Measurements from ENCODE around the gene SLC3A2.
A peak's percentile ranks its signal among the peaks of the same experiment; 100 is the strongest.
"Not testable (repeated sequence)": the region's sequence is repeated elsewhere in the genome, so short reads cannot be mapped to it uniquely, and the experiment has no call there.

SLC3A2 gene

GRCh38 chr11:62852523-62853188, 28.0 kb upstream of the SLC3A2 start:
- peak in 1 of 3 experiments; percentile 50 for DNase-seq

- DNase-seq = no peak
Measured at GRCh38 chr11:62853279-62853965, 27.3 kb upstream of the SLC3A2 start.

- DNase-seq = no peak
Measured at GRCh38 chr11:62854013-62854824, 26.5 kb upstream of the SLC3A2 start.

- peak in 1 of 3 experiments; percentile 54 for DNase-seq
Measured at GRCh38 chr11:62854825-62855570, 25.7 kb upstream of the SLC3A2 start.

GRCh38 chr11:62855571-62856332, 24.9 kb upstream of the SLC3A2 start:
- peak; percentile 98 to 99 (median 98) for DNase-seq

GRCh38 chr11:62856333-62856895, 24.3 kb upstream of the SLC3A2 start:
- no peak for DNase-seq

- DNase-seq = no peak
Measured at GRCh38 chr11:62857541-62857982, 23.1 kb upstream of the SLC3A2 start.

- no peak for DNase-seq
Measured at GRCh38 chr11:62858201-62858600, 22.5 kb upstream of the SLC3A2 start.

- DNase-seq = not testable (repeated sequence)
Measured at GRCh38 chr11:62859281-62859703, 21.4 kb upstream of the SLC3A2 start.

- no peak for DNase-seq
Measured at GRCh38 chr11:62860835-62861563, 19.7 kb upstream of the SLC3A2 start.

GRCh38 chr11:62861564-62862192, 19.0 kb upstream of the SLC3A2 start:
- not testable (repeated sequence) for DNase-seq

GRCh38 chr11:62863687-62864335, 16.9 kb upstream of the SLC3A2 start:
- DNase-seq = no peak

GRCh38 chr11:62865635-62866034, 15.1 kb upstream of the SLC3A2 start:
- no peak for DNase-seq

- no peak for DNase-seq
Measured at GRCh38 chr11:62874851-62875250, 5.8 kb upstream of the SLC3A2 start.

- DNase-seq = no peak
Measured at GRCh38 chr11:62875698-62876478, 4.8 kb upstream of the SLC3A2 start.

GRCh38 chr11:62876712-62877111, 4.0 kb upstream of the SLC3A2 start:
- DNase-seq = no peak

GRCh38 chr11:62879235-62879978, 1.3 kb upstream of the SLC3A2 start:
- no peak for DNase-seq

- DNase-seq = peak in 1 of 3 experiments; percentile 56
Measured at GRCh38 chr11:62880231-62880802, 379 bp upstream of the SLC3A2 start.

Data from NCI-H1417 (cell line).